Testis (tissue), 2 donors: Measurements from ENCODE around the gene POU6F2.

Source experiments
- POLR2A ChIP-seq: fragments of 450-650 bp; IDR thresholded peaks from one replicate; pipeline ENCODE4 v1.6.1; 2017; ENCODE audit warnings: antibody characterized with exemption, mild to moderate bottlenecking, moderate library complexity
- TF ChIP-seq, protein P1 (sequence below), 3 experiments: fragments of 450-650 bp in 2 of 3; fragments of 200-600 bp in 1 of 3; sonication (generic) in 1 of 3; IDR thresholded peaks; one replicate each; pipeline ENCODE4 v1.5.1; 2016 to 2019; ENCODE audit warnings: antibody characterized with exemption in 3 of 3, mild to moderate bottlenecking in 2 of 3, moderate library complexity in 1 of 3

DNA sequence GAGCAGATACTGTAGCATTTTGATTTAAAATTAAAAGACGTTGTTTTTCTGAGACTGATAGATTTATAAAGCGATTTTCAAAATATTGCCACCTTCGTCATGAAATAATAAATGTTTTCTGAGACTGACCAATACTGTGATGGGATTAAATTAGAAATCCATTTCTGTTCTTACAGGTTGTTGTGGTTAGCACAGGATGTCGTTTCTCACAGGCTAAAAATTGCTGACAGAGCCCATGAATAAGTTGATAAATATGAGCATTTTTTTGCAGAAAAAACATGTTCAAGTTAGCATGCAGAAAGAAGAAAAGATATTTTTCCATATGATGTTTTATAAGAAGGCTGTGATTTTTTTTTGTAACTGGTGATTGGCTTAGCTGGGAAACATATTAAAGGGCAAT is 66.8 kb downstream of the POU6F2 start:
- TF ChIP-seq, protein P1, sequence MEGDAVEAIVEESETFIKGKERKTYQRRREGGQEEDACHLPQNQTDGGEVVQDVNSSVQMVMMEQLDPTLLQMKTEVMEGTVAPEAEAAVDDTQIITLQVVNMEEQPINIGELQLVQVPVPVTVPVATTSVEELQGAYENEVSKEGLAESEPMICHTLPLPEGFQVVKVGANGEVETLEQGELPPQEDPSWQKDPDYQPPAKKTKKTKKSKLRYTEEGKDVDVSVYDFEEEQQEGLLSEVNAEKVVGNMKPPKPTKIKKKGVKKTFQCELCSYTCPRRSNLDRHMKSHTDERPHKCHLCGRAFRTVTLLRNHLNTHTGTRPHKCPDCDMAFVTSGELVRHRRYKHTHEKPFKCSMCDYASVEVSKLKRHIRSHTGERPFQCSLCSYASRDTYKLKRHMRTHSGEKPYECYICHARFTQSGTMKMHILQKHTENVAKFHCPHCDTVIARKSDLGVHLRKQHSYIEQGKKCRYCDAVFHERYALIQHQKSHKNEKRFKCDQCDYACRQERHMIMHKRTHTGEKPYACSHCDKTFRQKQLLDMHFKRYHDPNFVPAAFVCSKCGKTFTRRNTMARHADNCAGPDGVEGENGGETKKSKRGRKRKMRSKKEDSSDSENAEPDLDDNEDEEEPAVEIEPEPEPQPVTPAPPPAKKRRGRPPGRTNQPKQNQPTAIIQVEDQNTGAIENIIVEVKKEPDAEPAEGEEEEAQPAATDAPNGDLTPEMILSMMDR (IDR thresholded peaks at IDR 0.05), result no peak
- no peak for TF ChIP-seq POLR2A
